Measurements from ENCODE around the gene GPI.
"Not testable (repeated sequence)": the region's sequence is repeated elsewhere in the genome, so short reads cannot be mapped to it uniquely, and the experiment has no call there.

GRCh38 chr19:34330596-34330995, 34.4 kb upstream of the GPI start:
- TF ChIP-seq, protein P1, sequence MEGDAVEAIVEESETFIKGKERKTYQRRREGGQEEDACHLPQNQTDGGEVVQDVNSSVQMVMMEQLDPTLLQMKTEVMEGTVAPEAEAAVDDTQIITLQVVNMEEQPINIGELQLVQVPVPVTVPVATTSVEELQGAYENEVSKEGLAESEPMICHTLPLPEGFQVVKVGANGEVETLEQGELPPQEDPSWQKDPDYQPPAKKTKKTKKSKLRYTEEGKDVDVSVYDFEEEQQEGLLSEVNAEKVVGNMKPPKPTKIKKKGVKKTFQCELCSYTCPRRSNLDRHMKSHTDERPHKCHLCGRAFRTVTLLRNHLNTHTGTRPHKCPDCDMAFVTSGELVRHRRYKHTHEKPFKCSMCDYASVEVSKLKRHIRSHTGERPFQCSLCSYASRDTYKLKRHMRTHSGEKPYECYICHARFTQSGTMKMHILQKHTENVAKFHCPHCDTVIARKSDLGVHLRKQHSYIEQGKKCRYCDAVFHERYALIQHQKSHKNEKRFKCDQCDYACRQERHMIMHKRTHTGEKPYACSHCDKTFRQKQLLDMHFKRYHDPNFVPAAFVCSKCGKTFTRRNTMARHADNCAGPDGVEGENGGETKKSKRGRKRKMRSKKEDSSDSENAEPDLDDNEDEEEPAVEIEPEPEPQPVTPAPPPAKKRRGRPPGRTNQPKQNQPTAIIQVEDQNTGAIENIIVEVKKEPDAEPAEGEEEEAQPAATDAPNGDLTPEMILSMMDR (IDR thresholded peaks at IDR 0.05): not testable (repeated sequence)
- not testable (repeated sequence) for TF ChIP-seq POLR2A, POLR2AphosphoS5 (IDR thresholded peaks at IDR 0.05)
